Breast epithelium (tissue), 3 donors: ENCODE results near the gene SYNE1.

ENCODE experiments used
- CTCF ChIP-seq, 3 donors: fragments of 450-650 bp; IDR thresholded peaks; one replicate each; pipeline ENCODE4 v1.5.1; 2016 to 2017; ENCODE audit warnings: antibody characterized with exemption in 3 of 3, mild to moderate bottlenecking in 3 of 3, moderate library complexity in 3 of 3
- POLR2A ChIP-seq: fragments of 450-650 bp; IDR thresholded peaks from one replicate; pipeline ENCODE4 v1.6.1; 2016; ENCODE audit warnings: antibody characterized with exemption, mild to moderate bottlenecking, moderate library complexity
- POLR2AphosphoS5 ChIP-seq, 3 donors: sonication (generic); formaldehyde crosslinking; IDR thresholded peaks; one replicate each; pipeline ENCODE4 v1.6.1; 2017; ENCODE audit warnings: antibody characterized with exemption in 3 of 3

- no peak for TF ChIP-seq POLR2A
- TF ChIP-seq CTCF (IDR thresholded peaks at IDR 0.05), result no peak
- no peak for TF ChIP-seq POLR2AphosphoS5 (IDR thresholded peaks at IDR 0.05)
These were observed 396.7 kb downstream of the SYNE1 start for GRCh38 chr6:152240436-152240835.
